GM18519 (cell line): ENCODE data around the gene HS3ST3B1.

Experiments
- ATAC-seq: cut with Tn5 transposase; IDR thresholded peaks from one replicate; pipeline ENCODE4 v1.9.1; 2021; ENCODE audit warnings: mild to moderate bottlenecking, moderate library complexity; ENCODE audit not compliant: unreplicated experiment, low FRiP score

The HS3ST3B1 gene

DNA sequence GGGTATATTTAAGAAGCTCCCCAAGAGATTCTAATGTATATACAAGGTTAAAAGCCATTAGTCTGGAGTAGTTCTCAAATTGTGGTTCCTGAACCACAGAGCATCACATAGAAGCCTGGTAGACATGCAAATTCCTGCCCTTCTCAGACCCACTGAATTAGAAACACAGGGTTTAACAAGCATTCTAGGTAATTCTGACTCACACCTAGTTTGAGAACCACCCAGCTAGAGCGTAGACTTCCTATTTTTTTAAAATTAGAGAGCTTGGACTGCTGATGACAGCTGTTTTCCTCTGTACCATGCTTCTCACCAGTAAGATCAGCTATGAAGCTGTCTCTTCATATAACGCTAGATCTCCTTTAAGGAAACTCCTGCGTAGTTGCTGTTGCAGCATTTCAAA, 50.6 kb downstream of the HS3ST3B1 start:
- ATAC-seq: peak; percentile 97

- no peak for ATAC-seq
These were observed 51.3 kb downstream of the HS3ST3B1 start for GRCh38 chr17:14352136-14352535.

- no peak for ATAC-seq
These were observed 53.1 kb downstream of the HS3ST3B1 start for GRCh38 chr17:14353861-14354474.

DNA sequence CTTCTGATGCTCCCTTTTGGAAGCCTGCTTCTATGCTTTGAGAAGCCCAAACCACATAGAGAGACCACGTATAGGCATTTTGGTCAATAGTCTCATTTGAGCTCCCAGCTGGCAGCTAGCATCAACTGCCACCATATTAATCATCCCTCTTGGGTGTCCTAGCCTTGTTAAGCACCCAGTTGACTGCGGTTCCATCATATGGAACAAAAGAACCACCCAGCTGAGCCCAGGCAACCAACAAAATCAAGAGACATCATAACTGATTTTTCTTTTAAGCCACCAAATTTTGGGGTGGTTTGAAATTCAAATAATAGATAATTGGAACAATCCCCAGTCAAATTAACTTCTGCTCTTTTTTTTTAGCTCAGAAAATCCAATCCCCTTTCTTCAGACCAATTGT, 53.9 kb downstream of the HS3ST3B1 start:
- no peak for ATAC-seq

DNA sequence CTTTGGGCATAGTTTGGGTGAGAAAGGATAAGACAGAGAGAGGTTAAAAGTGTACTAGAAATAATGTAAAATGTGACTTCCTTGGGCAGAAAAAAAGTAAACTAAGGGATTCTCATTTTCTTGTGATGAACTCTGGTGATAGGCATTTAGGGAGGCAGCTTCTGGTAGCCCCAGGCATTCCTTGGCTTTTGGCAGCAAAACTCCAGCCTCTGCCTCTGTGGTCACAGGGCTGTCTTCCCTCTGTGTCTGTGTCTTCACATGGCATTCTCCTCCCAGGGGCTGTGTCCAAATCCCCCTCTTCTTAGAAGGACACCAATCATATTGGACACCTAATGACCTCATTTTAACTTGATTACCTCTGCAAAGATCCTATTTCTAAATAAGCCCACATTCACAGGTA, 54.7 kb downstream of the HS3ST3B1 start:
- no peak for ATAC-seq

- ATAC-seq: peak; percentile 96
These were observed 58.5 kb downstream of the HS3ST3B1 start for GRCh38 chr17:14359163-14360020.

DNA sequence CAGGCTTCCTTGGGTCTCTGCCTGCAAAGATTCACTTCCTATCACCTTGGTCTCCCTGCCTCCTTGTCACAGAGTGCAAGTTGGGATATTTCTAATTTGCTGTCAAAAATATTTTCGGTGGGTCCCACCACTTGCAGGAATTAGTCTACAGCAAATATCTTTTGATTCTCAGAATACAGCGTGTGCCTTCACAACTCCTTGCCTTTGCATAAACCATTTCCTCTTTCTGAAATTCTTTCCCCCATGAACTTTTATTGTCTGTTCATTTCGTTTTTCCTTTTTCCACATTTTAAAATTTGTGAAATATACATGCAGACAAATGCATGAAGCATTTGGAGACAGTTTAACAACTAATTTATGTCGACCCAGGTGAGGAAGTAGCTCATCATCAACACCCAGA, 60.0 kb downstream of the HS3ST3B1 start:
- no peak for ATAC-seq

GRCh38 chr17:14361470-14361869, 60.6 kb downstream of the HS3ST3B1 start:
- no peak for ATAC-seq

GRCh38 chr17:14361945-14362508, 61.1 kb downstream of the HS3ST3B1 start:
- ATAC-seq: no peak

DNA sequence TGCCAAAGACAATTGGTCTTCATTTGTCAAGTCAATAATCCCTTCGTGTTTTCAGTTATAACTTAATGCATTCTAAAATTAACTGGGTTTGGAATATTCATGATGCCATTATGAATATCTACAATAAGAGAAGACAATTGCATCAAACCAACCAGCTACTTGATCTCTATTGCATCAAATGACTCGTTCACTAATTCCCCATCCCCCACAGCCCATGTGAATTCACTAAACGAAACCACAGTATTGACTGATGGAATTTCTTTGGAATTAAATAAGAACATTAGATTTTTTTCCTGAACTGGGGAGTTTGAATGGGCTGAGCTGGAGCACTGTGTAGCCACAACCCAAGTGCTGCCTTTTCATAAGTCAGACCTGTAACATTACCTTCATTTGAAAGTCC, 65.3 kb downstream of the HS3ST3B1 start:
- no peak for ATAC-seq

DNA sequence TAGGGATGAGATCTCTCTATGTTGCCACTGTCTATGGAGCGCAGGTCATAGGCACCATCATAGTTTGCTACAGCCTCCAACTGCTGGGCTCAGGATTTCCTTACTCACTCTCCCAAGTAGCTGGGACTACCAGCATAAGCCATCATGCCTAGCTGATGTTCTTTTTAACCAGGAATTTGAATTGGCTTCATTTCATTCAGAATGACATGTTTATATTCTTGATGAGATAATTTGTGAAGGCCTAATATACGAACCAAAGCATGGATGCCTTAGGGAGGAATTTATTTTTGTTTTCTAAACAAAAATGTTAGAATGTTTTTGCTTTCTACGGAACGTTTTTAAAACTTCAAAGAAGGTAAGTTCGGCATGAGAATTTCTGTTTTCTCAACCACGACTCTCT, 71.6 kb downstream of the HS3ST3B1 start:
- no peak for ATAC-seq

DNA sequence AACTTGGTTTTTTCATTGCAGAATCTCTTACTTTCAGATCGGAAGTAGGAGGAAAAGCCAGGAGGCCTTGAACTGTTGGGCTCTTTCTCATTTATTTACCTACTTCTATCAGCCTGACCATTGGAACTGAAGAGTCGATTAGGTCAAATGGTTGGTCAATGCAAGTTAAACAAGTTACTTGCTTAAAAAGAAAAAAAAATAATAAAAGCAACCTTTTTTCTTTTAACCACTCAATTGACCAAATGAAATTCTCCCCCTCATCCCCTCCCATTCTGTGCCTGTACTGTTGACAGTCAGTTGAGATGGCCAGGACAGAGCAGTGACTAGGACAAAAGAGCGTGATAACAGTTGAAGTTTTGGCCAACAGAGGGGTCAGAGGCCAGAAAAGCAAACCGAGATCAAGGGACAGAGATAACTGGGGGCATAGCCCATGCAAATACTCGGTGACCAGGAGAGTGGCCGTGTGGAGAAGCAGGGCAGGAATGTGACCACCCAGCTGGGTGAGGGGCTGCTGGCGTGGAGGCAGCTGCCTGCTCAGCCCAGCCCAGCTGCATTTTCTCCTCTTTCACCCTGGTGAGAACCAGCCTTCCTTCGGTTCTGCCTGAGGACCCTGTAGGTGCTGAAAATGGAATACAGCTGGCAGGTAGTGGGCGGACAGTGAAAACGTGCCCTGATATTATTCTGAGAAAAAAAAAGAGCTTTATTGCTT, 72.2 kb downstream of the HS3ST3B1 start:
- ATAC-seq: no peak

DNA sequence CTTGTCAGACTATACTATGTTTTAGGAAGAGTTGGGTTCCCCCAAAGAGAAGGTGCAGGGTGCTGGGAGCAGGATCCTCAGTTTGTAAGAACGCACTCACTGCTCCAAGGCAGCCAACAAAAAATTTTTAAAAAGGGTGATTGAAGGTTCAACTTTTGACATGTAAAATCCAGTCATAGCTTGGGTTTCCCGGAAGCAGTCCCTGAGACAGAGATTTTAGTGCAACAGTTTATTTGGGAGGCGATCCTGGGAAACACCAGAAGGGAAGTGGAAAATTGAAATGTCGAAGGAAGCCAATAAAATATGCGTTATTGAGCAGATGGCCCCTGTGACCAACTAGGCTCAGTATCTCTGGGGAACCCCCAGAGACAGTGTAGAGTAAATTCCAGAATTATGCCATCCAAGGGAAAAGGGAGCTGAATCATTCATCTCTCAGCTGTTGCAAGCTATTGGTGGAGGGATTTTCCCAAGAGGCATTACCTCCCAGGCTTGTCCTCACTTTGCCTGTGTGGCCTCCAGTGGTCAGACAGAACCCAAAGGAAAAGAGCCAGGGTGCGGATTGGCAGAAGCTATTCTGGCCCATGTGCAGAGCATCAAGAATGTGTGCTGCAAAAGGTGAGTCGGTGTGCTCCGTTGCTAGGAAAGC, 72.9 kb downstream of the HS3ST3B1 start:
- ATAC-seq: no peak

GRCh38 chr17:14374268-14374667, 73.4 kb downstream of the HS3ST3B1 start:
- ATAC-seq: no peak

GRCh38 chr17:14376666-14377065, 75.8 kb downstream of the HS3ST3B1 start:
- no peak for ATAC-seq

- no peak for ATAC-seq
These were observed 80.7 kb downstream of the HS3ST3B1 start for GRCh38 chr17:14381606-14382005.

DNA sequence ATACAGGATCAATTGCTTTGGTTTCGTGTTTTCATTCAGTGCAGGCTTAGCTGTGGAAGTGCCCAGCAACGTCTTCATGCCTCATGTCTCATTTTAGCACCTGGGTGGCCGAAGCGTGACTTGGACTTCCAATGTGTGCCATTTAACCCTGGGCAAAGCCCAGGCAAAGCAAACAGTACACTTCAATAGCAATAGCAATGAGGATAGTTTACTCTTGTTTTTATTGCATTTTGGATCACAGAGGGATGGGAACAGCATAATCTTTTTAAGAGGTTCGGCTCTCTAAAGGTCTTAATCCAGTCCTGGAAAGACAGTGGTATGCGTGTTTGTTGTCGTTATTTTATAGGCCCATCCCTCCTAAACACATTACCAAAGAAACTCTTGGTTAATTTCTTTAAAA, 86.2 kb downstream of the HS3ST3B1 start:
- no peak for ATAC-seq

DNA sequence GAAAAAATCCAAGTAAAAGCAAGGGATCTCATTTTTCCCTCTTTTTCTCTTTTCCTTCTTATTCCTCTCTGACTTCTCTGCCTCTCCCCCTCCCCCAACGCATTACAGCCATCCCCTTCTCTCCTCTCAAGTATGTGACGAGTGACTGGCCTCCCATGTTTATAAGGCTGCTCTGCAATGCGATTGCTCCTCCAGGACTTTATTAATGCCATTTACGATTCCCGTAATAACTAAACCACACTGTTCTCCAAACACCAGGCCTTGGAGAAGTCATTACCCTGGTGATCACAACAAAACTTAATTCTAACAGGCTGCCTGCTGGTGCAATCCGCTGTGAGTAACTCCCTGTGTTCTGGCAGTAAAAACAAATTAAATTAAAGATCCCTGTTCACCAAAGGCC, 88.8 kb downstream of the HS3ST3B1 start:
- no peak for ATAC-seq

DNA sequence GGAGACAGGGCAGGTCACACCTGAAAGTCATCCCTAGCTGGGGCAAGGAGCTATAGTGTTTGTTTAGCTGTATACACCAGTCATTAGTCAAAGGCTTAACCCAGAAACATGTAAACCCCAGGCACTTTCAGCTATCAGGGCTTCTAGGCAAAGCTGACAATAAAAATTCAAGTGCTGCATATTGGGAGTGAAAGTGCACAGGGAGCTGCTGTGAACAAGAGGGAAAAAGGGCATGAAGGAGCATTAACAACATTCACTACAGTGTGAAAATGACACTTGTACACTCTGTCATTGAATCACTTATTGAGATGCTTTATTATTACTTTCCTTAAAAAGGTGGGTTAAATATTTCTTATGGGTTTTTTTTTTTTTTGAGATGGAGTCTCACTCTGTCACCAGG, 92.8 kb downstream of the HS3ST3B1 start:
- ATAC-seq: no peak

- ATAC-seq: no peak
These were observed 94.4 kb downstream of the HS3ST3B1 start for GRCh38 chr17:14395255-14395654.

- ATAC-seq: no peak
These were observed 95.7 kb downstream of the HS3ST3B1 start for GRCh38 chr17:14396547-14396946.
